Duodenal mucosa (tissue), 2 donors: Measurements from ENCODE around the gene VASP.
A peak's percentile ranks its signal among the peaks of the same experiment; 100 is the strongest.
"Not testable (repeated sequence)": the region's sequence is repeated elsewhere in the genome, so short reads cannot be mapped to it uniquely, and the experiment has no call there.

Source experiments
- H3K27ac ChIP-seq: one replicate; pipeline ENCODE4 v1.7.0; 2013; ENCODE audit warnings: low read depth, low read length
- H3K27me3 ChIP-seq, 2 donors: one replicate each; pipeline ENCODE4 v1.7.0; 2013; ENCODE audit warnings: low read length in 2 of 2, control low read depth in 1 of 2; ENCODE audit not compliant: insufficient read depth in 2 of 2, control insufficient read depth in 1 of 2
- H3K36me3 ChIP-seq, 2 donors: one replicate each; pipeline ENCODE4 v1.7.0; 2013; ENCODE audit warnings: low read length in 2 of 2, control low read depth in 1 of 2; ENCODE audit not compliant: insufficient read depth in 2 of 2, control insufficient read depth in 1 of 2
- H3K4me1 ChIP-seq, 2 donors: one replicate each; pipeline ENCODE4 v1.7.0; 2013; ENCODE audit warnings: low read length in 2 of 2, control low read depth in 1 of 2; ENCODE audit not compliant: insufficient read depth in 2 of 2, control insufficient read depth in 1 of 2
- H3K4me3 ChIP-seq, 2 donors: one replicate each; pipeline ENCODE4 v1.7.0; 2013; ENCODE audit warnings: low read length in 2 of 2, low read depth in 1 of 2
- H3K9ac ChIP-seq, 2 donors: one replicate each; pipeline ENCODE4 v1.7.0; 2013; ENCODE audit warnings: low read length in 2 of 2, low read depth in 1 of 2
- H3K9me3 ChIP-seq, 2 donors: one replicate each; pipeline ENCODE4 v1.7.0; 2013; ENCODE audit warnings: low read length in 2 of 2, control low read depth in 1 of 2; ENCODE audit not compliant: control insufficient read depth in 1 of 2

VASP gene

DNA sequence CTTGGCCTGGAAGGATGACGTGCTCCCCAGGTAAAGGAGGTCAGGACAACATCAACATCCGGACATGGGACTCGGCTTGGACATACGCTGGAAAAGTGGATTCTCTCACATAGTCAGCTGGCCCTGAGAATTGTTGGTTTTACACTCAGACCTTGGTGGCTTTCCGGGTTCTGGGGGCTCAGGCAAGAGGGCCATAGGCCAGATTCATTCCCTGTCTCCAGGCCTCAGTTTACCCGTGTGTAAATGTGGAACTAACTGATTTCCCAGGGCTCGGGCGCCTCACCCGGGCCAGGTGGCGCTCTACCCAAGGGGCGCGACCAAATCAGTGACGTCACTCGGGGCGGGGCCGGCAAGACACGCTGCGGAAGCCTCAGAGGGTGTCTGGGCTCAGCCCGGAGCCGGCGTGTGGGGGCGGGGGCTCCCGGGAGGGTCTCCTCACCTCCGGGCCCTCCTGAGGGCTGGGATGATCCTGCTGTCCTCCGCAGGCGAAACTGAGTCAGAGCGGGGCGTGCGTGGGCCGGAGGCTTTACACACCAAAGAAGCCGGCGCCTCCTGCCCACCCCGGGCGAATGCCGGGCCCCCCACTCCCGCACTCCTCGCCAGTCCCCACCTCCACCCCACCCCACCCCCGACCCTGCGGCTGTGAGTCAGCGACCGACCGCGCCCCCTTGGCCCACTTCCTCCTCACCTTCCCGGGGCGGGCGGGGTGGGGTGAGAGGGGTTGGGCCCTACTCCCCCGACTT lies 862 bp upstream of the VASP start:
- no peaks in the 10 kb centered on the region for H3K27me3 ChIP-seq
- peaks cover 9 to 19% of the 10 kb centered on the region in 2 donors for H3K4me1 ChIP-seq
- H3K9ac ChIP-seq = peak overlapping the region; percentile 98 to 100
- H3K36me3 ChIP-seq = no peaks in the 10 kb centered on the region
- H3K4me3 ChIP-seq = peak overlapping the region; percentile 95 to 98
- H3K9me3 ChIP-seq = no peaks in the 10 kb centered on the region
- H3K27ac ChIP-seq = peak overlapping the region; percentile 96

DNA sequence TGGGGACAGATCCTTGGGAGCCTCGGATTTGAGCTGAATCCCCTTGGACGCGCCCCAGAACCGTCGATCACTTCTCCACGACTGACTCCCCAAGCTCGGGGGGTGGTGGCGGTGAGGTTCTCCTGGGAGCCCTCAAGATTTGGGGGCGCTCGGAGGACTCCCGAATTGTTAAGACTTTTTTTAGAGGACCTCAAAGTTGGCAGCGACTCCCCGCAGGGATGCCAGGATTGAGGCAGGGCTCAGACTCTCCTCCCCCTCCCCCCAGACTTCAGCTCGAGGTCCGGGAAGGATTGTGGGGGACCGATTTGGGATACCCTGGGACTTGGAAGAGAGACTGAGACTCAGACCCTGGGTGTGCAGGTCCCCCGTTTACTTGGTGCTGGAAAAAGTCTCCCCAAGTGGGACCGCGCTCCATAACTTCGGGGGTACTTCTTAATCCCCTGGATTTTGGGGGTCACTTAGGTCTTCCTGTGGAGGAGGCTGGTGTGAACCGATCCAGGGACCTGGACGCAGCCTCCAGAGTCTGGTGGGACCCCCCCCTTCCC lies 665 bp downstream of the VASP start:
- H3K9ac ChIP-seq = peak overlapping the region; percentile 98 to 100
- H3K36me3 ChIP-seq = peaks cover 0 to 2% of the 10 kb centered on the region in 2 donors
- H3K4me3 ChIP-seq = peak overlapping the region; percentile 95 to 98
- no peaks in the 10 kb centered on the region for H3K9me3 ChIP-seq
- H3K4me1 ChIP-seq = peaks cover 15 to 30% of the 10 kb centered on the region in 2 donors
- peak overlapping the region; percentile 96 for H3K27ac ChIP-seq
- H3K27me3 ChIP-seq = no peaks in the 10 kb centered on the region

DNA sequence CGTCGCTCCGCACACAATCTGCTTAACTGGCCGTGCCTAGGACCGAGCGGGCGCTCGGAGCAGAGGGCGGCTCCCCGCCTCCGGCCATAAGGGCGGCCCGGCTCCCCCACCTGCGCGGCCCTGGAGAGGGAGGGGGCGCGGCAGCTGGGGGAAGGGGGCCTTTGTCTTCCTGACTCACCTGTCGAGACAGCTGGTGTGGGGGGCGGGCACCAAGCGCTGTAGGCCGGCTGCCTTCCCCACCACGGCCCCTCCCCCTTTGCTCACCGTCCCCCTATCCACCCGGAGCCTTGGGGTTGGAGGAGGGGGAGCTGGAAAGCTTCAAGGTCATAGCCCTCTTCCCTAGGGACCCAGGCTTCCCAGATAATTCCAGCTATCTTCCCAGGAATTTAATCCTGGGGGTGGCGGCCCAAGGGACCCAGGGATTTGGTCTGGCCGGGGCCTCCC lies 1.2 kb downstream of the VASP start:
- Histone ChIP-seq H3K9ac (peak overlapping the region; percentile 98 to 100), H3K4me3 (peak overlapping the region; percentile 95 to 98), H3K4me1 (peaks cover 18 to 33% of the 10 kb centered on the region in 2 donors), H3K27ac (peak overlapping the region; percentile 96), H3K36me3 (peaks cover 0 to 4% of the 10 kb centered on the region in 2 donors), H3K9me3 (no peaks in the 10 kb centered on the region), H3K27me3 (no peaks in the 10 kb centered on the region)

GRCh38 chr19:45508861-45509691 lies 1.8 kb downstream of the VASP start:
- Histone ChIP-seq H3K4me3 (peak overlapping the region; percentile 95 to 98), H3K36me3 (peaks cover 0 to 4% of the 10 kb centered on the region in 2 donors), H3K27ac (peak overlapping the region; percentile 96), H3K4me1 (peaks cover 23 to 38% of the 10 kb centered on the region in 2 donors), H3K9ac (peak overlapping the region; percentile 90 to 100), H3K27me3 (no peaks in the 10 kb centered on the region), H3K9me3 (no peaks in the 10 kb centered on the region)

GRCh38 chr19:45509692-45510015 lies 2.4 kb downstream of the VASP start:
- Histone ChIP-seq H3K36me3 (peaks cover 0 to 4% of the 10 kb centered on the region in 2 donors), H3K9ac (peak overlapping the region; percentile 63 to 100), H3K4me3 (peak overlapping the region; percentile 95 to 98)

DNA sequence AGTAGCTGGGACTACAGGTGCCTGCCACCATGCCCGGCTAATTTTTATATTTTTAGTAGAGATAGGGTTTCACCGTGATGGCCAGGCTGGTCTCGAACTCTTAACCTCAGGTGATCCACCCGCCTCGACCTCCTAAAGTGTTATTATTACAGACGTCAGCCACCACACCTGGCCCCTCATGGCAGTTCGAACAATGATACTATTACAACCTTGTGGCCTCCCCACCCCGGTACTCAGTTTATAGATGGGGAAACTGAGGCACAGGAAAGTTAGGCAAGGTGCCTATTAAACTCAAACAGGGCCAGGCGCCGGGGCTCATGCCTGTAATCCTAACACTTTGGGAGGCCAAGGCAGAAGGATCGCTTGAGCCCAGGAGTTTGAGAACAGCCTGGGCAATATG lies 3.1 kb downstream of the VASP start:
- H3K4me3 ChIP-seq, H3K9ac ChIP-seq, H3K27me3 ChIP-seq, H3K27ac ChIP-seq, H3K36me3 ChIP-seq, H3K9me3 ChIP-seq: not testable (repeated sequence)
- H3K4me1 ChIP-seq = peaks cover 36 to 51% of the 10 kb centered on the region in 2 donors

More at GRCh38 chr19:45509692-45510015, 2.4 kb downstream of the VASP start:
- peaks cover 29 to 44% of the 10 kb centered on the region in 2 donors for H3K4me1 ChIP-seq
- no peaks in the 10 kb centered on the region for H3K9me3 ChIP-seq
- H3K27me3 ChIP-seq = no peaks in the 10 kb centered on the region
- H3K27ac ChIP-seq = peak overlapping the region; percentile 44

GRCh38 chr19:45511074-45511473 lies 3.8 kb downstream of the VASP start:
- H3K9ac ChIP-seq = peak overlapping the region in 1 of 2 donors; percentile 10
- H3K36me3 ChIP-seq = peaks cover 0 to 4% of the 10 kb centered on the region in 2 donors
- H3K4me3 ChIP-seq = peak overlapping the region in 1 of 2 donors; percentile 43
- H3K9me3 ChIP-seq = no peaks in the 10 kb centered on the region
- no peaks in the 10 kb centered on the region for H3K27me3 ChIP-seq
- H3K27ac ChIP-seq = no peak overlapping the region
- H3K4me1 ChIP-seq = peaks cover 42 to 55% of the 10 kb centered on the region in 2 donors

GRCh38 chr19:45512881-45513483 lies 5.7 kb downstream of the VASP start:
- Histone ChIP-seq H3K4me3 (no peak overlapping the region), H3K36me3 (peaks cover 0 to 11% of the 10 kb centered on the region in 2 donors), H3K27ac (no peak overlapping the region), H3K27me3 (no peaks in the 10 kb centered on the region), H3K4me1 (peaks cover 49 to 59% of the 10 kb centered on the region in 2 donors), H3K9me3 (no peaks in the 10 kb centered on the region), H3K9ac (no peak overlapping the region)

DNA sequence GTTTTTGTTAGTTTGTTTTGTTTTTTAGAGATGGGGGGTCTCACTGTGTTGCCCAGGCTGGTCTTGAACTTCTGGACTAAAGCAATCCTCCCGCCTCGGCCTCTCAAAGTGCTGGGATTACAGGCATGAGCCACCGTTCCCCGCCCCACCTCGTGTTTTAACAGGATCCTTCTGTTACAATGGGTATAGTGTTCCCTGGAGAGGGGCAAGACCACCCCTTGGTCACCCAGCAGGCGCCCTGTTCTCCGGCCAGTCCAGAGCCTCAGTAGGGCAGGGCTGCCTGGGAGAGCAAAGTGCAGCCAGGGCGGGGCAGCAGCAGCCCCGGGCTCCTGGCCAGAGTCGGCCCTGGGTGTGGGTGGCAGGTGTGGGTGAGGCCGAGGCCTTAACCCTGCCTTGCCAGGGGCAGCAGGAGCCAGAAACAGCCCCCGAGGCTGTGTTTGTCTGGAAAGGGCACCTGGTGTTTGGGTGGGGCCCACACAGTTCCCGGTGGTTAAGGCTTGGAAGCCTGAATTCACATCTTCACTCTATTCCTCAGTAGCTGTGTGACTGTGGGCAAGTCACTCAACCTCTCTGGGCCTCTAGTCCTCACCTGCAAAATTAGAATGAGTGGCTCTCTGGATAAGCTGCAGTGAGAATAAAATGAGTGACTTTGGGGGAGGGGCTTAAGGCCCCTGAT lies 7.2 kb downstream of the VASP start:
- Histone ChIP-seq H3K4me3 (peak overlapping the region; percentile 34 to 50), H3K4me1 (peaks cover 52 to 59% of the 10 kb centered on the region in 2 donors), H3K27me3 (no peaks in the 10 kb centered on the region), H3K27ac (peak overlapping the region; percentile 89), H3K9me3 (no peaks in the 10 kb centered on the region), H3K9ac (peak overlapping the region; percentile 58 to 83), H3K36me3 (peaks cover 5 to 19% of the 10 kb centered on the region in 2 donors)
